AG09309 (cell line): Measurements from ENCODE around the gene GRWD1.

Experiments
- DNase-seq: peaks from one replicate; pipeline ENCODE4 v3.0.0-alpha.2; 2010; ENCODE audit warnings: low read depth
- H3K4me3 ChIP-seq: 2 replicates; pipeline ENCODE4 v1.5.1; 2011; ENCODE audit warnings: mild to moderate bottlenecking, low read depth, low read length, moderate library complexity; ENCODE audit not compliant: control insufficient read depth
- TF ChIP-seq, protein P1 (sequence below): IDR thresholded peaks from 2 replicates; pipeline ENCODE4 v1.5.1; 2011; ENCODE audit warnings: mild to moderate bottlenecking, low read depth, low read length, inconsistent platforms; ENCODE audit not compliant: insufficient read depth, control insufficient read depth; ENCODE audit errors: missing control alignments

GRWD1 gene

DNA sequence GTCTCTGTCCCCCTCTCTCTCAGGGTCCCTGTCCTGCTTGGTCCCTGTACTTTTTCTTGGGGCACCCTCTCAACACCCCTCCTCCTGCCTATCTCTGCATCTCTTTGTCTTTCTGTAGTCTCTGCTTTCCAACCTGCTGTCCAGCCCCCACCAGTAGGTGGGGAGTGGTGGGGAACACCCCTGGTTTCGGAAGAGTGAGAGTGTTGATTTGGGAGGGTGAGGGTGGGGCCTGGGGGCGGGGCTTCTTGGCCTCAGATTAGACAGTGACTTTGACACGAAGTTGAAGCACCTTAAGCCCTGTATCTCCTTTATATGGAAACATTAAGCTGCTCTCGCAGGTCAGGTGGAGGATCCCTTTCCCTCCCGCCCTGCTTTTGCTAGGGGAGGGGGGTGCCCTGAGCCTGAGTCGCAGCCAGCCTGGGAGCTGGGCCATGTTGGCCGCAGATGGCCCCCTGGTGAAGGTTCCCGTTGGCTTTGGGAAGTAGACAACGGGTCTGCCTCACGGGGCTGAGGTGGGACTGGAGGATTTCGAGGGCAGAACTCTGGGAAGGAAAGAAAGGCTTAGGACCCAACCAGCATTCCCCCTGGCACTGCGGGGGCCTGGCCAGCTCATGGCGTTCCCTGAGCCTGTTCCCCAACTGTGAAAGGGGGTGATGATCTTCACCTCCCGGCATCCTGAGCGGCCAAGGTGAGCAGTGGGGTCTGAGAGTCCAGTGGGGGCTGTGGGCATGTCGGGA lies 9.6 kb downstream of the GRWD1 start, which contains the start of gene KCNJ14:
TSS of gene KCNJ14 (plus strand) at position 404 of the 737 bp plus-strand sequence. CDS start 6,151 bp downstream, outside the sequence.
- no peak within 1 kb of the TSS for H3K4me3 ChIP-seq
- TF ChIP-seq, protein P1, sequence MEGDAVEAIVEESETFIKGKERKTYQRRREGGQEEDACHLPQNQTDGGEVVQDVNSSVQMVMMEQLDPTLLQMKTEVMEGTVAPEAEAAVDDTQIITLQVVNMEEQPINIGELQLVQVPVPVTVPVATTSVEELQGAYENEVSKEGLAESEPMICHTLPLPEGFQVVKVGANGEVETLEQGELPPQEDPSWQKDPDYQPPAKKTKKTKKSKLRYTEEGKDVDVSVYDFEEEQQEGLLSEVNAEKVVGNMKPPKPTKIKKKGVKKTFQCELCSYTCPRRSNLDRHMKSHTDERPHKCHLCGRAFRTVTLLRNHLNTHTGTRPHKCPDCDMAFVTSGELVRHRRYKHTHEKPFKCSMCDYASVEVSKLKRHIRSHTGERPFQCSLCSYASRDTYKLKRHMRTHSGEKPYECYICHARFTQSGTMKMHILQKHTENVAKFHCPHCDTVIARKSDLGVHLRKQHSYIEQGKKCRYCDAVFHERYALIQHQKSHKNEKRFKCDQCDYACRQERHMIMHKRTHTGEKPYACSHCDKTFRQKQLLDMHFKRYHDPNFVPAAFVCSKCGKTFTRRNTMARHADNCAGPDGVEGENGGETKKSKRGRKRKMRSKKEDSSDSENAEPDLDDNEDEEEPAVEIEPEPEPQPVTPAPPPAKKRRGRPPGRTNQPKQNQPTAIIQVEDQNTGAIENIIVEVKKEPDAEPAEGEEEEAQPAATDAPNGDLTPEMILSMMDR: no peak
- DNase-seq: no peak

DNA sequence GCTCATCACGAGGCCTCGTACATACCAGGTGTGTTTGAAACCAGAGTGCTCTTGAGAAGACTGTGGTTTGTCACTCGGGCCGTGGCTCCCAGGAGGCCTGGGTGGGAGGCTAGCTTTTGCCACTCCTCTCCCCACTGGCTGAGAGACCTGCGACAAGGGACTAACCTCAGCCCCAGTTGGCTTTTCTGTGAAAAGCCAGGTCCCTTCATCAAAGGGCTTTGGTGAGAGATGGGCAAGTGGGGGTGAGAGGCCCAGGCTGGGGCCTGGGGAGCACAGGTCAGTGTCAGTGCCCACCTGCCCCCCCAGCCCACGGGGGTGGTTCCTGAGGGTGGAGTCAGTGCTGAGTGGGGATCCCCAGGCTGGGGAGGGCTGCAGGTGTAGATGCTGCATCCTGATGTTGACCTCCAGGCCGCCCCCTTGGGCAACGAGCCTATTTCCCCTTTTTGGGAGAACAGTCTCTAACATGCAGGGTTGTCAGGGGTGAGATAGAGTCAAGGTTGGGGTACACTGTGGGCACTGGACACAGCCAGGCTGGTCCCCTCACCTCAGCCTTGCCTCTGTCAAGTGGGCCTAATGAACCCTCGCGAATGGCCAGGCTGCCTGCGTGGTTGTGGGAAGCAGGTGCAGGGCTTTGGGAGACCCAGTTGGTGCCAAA lies 10.3 kb downstream of the GRWD1 start:
- TF ChIP-seq, protein P1: no peak
- DNase-seq: no peak
- H3K4me3 ChIP-seq: no peak overlapping the region

DNA sequence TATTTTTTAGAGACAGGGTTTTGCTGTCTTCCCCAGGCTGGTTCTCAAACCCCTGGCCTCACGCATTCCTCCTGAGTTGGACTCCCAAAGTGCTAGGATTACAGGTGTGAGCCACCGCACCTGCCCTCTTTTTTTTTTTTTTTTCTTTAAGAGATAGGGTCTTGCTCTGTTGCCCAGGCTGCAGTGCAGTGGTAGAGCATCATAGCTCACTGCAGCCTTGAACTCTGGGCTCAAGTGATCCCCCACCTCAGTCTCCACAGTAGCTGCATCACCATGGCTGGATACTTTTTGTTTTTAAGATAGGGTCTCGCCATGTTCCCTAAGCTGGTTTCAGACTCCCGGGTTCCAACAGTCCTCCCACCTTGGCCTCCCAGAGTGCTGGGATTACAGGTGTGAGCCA lies 11.1 kb downstream of the GRWD1 start:
- no peak for DNase-seq
- TF ChIP-seq, protein P1: no peak
- H3K4me3 ChIP-seq: no peak overlapping the region

DNA sequence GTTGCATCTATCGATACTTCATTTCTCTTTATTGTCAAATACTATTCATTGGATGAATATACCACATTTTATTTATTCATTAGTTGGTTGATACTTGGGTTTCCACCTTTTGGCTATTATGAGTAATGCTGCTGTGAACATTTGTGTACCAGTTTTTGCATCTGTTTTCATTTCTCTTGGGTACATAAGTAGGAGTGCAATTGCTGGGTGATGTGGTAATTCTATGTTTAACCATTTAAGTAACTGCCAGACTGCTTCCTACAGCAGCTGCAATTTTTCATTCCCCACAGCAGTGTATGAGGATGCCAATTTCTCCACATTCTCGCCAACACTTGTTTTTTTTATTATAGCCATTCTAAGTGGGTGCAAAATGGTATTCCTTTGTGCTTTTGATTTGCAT lies 12.2 kb downstream of the GRWD1 start:
- H3K4me3 ChIP-seq: no peak overlapping the region
- DNase-seq: no peak
- TF ChIP-seq, protein P1: no peak

DNA sequence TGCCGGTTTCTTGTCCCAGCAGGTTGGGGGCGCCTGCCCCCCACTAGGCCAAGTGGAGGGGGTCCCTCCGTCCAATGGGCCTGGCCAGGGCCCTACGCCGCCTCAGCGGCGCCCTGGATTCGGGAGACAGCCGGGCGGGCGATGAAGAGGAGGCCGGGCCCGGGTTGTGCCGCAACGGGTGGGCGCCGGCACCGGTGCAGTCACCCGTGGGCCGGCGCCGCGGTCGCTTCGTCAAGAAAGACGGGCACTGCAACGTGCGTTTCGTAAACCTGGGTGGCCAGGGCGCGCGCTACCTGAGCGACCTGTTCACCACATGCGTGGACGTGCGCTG lies 15.8 kb downstream of the GRWD1 start:
- DNase-seq: no peak
- no peak overlapping the region for H3K4me3 ChIP-seq
- TF ChIP-seq, protein P1: no peak

DNA sequence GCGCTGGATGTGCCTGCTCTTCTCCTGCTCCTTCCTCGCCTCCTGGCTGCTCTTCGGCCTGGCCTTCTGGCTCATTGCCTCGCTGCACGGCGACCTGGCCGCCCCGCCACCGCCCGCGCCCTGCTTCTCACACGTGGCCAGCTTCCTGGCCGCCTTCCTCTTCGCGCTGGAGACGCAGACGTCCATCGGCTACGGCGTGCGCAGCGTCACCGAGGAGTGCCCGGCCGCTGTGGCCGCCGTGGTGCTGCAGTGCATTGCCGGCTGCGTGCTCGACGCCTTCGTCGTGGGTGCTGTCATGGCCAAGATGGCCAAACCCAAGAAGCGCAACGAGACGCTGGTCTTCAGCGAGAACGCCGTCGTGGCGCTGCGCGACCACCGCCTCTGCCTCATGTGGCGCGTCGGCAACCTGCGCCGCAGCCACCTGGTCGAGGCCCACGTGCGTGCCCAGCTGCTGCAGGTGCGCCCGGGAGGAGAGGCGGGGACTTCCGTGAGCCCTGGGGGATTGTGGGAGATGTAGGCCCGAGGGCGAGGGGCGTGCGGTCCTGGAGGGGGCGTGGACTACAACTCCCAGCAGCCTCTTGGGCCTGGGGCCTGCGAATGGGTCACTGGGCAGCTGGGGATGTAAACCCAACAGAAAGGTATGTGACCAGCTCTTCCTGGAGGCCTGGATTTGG lies 16.3 kb downstream of the GRWD1 start:
- no peak overlapping the region for H3K4me3 ChIP-seq
- no peak for DNase-seq
- TF ChIP-seq, protein P1: no peak
